Fibroblast of gingiva (primary cell): ENCODE measurements around the gene VSX1.

Source experiments
- DNase-seq: peaks from one replicate; pipeline ENCODE4 v3.0.0-alpha.2; 2011; ENCODE audit warnings: low read depth

Gene VSX1

DNA sequence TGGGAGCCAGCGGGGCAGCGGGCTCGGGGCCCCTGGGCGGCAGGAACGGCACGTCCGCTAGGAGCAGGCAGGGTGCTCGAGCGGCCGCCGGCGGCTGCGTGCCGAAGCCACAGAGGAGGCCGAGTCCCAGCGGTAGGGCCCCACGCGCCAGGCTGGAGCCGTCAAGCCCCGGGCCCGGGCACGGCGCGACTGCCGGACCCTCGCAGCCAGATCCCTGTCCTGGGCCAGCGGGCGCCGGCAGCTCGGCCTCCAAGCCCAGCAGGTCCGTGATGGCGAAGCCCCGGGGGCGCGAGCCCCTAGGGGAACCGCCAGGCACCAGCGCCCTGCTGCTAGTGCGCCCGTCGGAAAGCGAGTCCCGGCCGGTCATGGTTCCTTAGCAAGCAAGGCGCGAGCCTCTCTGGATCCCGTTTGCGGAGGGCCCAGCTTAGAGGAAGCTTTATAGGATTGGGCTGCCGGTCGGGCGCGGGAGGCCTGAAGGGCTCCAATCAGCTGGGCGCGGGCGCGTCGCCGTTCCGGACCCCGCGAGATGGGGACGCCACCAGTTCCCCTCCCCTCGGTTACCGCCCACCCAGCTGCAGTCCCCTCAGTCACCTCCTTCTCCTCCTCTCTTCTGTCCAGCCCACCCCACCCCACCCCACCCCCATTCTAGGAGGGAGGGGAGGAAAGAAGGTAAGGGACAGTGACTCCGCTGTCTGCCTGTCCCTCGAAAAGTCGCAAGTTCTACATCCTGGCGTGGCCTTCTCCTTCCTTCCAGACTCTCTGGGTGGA, at the start of gene VSX1:
VSX1 (minus strand) TSS at position 412 of the 768 bp plus-strand sequence; CDS start at position 367, 45 bp downstream.
- no peak for DNase-seq

DNA sequence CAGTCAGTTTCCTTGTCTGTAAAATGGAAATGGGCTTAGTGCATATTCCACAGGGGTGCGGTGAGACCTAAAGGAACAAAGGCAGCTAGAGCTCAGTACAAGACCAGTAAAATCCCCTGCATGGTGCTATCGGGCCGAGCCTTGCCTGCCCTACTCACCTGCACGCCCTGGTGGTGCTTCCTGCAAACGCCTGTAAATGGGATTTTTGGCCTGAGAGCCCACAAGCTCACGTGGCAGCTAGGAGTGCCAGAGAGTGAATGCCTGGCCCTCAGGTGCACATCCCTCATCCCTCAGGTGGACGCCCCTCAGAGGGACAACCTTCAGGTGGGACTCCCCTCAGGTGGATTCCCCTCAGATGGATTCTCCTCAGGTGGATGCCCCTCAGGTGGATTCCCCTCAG, 48.0 kb upstream of the VSX1 start:
- DNase-seq = no peak

DNA sequence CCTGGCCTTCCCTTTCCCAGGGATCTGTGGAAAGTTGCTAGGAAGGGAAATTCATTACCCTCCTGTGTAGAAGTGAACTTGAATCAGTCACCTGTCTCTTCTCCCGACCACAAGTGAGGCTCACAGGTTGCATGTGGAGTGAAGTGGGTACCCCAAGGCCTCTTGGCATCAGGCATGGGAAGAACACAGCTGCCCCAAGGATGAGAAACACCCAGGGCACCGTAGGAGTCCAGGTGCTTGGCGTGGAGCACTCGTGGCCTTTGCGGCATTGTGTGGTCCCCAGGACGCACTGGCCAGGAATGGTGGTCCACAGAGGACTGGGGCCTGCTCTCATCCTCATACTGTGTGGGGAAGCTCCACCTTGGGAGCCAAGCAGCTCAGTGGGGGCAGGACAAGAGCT, 47.5 kb upstream of the VSX1 start:
- DNase-seq = no peak

DNA sequence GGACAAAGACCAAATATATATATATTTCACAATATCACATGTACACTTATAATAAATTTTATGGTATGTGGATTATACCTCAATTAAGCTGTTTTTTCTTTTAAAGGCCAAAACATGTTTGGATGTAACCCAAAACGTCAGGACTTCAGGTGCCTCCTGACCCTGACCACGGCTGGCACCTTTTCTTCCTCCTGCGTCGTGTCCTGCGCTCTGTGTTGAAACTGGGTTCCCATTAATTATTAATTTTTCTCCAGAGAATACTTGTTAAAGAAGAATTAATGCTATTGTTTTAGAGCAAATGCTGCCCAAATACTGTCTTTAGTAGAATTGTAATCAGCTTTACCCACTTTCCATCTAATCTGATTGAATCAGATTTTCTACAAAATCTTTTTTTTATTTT, 46.7 kb upstream of the VSX1 start:
- no peak for DNase-seq

DNA sequence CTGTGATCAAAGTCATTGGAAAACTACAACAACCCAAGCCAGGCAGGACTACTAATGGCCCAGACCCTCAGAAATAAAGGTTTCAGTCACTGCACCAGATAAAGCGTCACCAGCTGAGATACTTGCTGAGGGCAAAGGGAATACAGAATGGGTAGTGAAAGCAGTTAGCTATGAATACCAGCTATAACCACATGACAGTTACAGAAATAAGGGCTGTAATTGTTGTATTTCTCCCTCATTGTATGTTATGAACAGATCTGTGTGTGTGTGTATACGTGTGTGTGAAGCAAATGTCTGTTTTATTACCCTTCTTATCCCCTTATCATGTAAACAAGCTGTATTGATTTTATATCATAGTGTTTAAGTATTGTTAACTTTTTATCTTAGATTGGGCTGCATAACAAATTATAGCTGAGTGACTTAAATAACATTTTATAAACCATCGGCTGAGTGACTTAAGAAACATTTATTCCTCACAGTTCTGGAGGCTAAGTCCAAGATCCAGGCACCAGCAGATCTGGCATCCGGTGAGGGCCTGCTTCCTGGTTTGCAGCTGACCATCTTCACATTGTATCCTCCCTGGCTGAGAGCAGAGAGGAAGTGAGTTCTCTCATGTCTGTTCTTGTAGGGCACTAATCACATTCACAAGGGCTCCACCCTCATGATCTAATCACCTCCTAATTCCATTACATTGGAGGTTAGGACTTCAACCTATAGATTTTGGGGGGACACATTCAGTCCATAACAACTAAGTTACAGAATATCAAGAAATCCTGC, 46.0 kb upstream of the VSX1 start:
- DNase-seq = no peak

DNA sequence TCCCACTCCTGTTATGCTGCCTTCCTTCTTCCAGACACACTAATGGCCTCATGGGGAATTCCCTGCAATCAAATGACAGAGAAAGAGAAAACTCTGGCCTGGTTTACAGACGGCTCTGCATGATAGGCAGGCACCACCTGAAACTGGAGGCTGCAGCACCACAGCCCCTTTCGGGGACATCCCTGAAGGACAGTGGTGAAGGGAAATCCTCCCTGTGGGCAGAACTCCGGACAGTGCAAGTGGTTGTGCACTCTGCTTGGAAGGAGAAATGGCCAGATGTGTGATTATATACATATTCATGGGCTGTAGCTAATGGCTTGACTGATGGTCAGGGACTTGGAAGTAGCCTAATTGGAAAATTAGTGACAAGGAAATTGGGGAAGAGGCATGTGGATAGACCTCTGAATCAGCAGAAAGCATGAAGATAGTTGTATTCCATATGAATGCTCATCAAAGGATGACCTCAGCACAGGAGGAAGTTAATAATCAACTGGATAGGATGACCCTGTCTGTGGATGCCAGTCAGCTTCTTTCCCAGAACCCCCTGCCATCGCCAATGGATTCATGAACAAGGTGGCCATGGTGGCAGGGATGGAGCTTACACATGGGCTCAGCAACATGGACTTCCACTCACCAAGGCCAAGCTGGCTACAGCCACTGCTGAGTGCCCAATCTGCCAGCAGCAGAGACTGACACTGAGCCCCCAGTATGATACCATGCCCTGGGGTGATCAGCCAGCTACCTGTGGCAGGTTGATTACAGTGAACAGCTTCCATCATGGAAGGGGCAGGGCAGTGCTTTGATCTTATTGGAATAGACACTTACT, 44.5 kb upstream of the VSX1 start:
- DNase-seq = no peak

DNA sequence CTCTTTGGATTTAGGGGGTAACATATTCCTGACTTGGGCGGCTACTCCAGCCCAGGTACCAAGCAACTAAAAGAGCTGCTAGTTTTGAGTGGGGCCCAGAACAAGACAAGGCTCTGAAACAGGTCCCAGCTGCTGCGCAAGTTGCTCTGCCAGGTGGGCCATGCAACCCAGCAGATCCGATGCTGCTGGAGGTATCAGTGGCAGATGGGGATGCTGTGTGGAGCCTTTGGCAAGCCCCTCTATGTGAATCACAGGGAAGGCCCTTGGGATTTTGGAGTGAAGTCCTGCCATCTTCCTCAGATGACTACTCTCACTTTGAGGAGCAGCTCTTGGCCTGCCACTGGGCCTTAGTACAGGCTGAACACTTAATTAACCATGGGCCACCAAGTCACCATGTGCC, 43.7 kb upstream of the VSX1 start:
- no peak for DNase-seq

DNA sequence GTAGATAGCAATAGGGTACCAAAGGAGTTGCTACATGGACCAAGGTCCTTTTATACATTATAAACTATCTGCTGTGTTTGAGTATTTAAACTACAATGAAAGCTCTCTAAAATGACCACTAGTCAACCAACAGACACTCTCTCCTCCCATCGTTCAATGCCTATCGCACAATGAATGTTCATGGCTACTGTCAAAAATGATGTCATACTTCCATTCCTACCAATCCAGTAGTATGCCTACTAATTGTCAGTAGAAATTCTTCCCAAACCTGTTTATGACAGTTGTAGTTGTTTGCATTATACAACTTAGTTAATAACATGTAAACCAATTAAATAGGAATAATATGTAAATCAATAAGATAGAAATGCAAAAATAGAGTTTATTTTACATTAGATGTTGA, 39.0 kb upstream of the VSX1 start:
- no peak for DNase-seq

DNA sequence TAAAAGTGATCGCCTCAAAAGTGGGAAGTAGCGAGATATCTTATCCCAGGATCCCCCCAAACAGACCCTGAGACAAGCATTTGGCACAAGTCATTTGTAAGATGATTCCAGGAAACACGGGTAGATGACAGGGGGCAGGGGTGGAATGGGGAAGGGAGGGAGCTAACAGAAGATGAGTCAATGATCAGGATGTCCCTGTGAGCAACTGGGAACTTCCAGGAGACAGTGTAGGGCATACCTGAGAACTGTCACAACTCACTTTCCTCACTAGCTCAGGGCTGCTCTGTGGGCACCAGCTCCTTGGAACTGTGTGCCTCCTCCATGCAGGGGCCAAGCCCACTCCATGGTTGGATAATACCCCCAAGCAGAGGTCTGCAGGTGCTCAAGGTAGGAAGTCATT, 38.5 kb upstream of the VSX1 start:
- DNase-seq = no peak

DNA sequence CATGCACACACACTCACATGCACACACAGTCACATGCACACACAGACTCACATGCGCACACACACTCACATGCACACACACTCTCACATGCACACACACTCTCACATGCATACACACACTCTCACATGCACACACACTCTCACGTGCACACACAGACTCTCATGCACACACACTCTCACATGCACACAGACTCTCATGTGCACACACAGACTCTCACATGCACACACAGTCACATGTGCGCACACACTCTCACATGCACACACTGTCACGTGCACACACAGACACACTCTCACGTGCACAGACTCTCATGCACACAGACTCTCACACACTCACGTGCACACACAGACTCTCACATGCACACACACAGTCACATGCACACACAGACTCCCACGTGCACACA, 36.6 kb upstream of the VSX1 start:
- no peak for DNase-seq

DNA sequence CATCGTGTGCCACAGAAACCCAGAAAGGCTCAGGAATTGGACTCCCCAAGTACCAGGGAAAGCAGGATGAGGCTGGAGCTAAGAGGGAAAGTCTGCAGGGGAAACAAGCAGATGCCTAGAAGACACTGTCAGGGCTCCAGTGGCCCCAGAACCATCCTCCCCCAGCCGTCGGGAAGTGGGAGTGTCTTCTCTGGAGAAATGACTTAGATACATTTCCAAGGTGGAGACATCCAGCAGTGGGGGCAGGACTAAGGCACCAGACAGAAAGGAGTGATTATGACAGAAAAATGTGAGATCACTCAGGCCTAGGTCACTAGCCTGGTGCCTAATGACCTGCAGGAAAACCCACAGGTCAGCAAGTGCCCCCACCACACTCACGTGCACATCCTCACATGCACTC, 36.0 kb upstream of the VSX1 start:
- no peak for DNase-seq

DNA sequence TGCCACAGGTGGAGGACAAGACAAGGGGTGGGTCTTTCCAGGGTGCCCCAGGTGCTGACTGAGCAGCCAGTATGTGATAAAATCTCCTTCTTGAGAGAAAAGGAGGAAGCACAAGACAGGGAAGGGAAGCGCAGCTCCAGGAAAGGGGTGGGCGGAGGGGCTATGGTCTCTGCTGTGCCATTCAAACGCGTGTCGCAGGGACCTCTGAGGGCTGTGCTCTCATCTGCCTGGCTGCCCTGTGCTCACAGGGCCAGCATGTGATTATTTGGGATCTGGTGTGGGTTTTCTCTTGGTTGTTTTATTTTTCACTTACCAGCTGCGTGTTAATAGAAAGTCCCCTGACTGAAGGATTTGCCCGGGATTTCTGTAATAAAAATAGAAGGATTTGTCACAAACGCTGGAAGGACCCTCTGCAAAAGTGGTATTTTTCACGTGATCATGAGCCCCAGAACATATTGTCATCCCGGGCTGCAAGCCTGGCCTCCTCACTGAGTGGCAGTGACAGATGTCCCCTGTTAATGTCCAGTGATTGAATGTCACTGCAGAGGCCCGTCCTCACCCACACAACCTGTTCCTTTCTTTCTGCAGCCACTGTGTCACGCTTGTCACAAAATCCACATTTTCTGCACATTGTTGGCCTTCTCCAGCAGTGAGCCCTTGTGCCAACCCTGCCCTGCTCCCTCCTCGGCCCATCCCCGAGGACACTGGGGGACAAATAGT, 35.0 kb upstream of the VSX1 start:
- DNase-seq = no peak

DNA sequence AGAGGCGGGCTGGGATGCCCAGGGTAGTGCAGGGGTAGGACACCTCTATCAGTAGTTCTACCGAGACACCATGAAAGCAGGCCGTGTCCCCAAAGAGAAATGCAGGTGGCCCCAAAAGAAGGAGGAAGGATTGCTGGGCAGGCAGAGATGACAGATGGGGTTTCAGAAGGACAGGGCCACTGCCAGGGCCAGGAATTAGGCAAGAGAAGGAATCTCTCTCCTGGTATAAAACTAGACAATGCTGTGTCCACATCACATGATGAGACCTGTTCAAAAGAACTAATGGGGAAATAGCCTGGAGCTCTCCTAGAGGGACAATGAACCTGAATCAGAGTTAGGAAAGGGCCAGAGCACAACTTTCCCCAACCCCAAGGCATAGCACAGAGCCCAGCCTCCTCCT, 21.6 kb upstream of the VSX1 start:
- no peak for DNase-seq

DNA sequence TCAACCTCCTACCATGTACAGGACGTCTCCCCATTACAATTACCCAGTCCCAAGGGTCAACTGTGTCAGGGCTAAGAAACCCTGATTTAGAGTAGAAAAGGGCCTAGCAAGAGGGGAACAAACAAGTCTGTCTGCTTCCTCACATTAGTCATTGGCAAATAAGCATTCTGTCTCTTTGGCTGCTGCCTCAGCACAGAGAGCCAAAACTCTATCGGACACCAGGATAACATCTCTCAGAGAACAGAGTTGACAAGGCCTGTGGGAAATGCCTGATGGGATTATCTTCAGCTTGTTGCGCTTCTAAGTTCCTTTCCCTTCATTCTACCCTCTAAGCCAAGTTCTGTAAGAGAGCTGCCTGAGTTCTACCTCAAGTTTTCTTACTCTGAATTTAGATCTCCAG, 19.0 kb upstream of the VSX1 start:
- no peak for DNase-seq

DNA sequence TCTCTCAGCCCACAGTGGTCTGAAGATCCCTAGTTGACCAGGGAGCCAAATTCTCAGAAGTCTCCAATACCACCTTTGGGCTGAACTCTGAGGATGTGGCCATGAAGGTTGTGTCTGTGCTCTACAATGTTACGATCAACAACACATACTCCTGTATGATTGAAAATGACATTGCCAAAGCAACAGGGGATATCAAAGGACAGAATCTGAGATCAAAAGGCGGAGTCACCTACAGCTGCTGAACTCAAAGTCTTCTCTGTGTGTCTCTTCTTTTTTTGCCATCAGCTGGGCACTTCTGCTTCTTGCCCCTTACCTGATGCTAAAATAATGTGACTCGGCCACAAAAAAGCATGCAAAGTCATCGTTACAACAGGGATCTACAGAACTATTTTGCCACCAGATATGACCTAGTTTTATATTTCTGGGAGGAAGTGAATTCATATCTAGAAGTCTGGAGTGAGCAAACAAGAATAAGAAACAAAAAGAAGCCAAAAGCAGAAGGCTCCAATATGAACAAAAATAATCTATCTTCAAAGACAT, 17.7 kb upstream of the VSX1 start:
- no peak for DNase-seq

DNA sequence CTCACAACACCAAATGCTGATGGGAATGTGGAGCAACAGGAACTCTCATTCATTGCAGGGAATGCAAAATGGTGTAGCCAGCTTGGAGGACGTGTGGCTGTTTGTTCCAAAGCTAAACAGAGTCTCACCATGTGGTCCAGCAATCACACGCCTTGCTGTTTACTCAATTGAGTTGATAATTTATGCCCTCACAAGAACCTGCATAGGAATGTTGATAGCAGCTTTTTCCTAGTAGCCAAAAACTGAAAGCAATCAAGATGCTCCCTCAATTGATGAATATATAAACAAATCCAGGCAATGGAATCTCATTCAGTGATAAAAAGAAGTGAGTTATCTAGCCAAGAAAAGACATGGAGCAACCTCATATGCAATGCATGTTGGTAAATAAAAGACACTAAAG, 15.6 kb upstream of the VSX1 start:
- no peak for DNase-seq

DNA sequence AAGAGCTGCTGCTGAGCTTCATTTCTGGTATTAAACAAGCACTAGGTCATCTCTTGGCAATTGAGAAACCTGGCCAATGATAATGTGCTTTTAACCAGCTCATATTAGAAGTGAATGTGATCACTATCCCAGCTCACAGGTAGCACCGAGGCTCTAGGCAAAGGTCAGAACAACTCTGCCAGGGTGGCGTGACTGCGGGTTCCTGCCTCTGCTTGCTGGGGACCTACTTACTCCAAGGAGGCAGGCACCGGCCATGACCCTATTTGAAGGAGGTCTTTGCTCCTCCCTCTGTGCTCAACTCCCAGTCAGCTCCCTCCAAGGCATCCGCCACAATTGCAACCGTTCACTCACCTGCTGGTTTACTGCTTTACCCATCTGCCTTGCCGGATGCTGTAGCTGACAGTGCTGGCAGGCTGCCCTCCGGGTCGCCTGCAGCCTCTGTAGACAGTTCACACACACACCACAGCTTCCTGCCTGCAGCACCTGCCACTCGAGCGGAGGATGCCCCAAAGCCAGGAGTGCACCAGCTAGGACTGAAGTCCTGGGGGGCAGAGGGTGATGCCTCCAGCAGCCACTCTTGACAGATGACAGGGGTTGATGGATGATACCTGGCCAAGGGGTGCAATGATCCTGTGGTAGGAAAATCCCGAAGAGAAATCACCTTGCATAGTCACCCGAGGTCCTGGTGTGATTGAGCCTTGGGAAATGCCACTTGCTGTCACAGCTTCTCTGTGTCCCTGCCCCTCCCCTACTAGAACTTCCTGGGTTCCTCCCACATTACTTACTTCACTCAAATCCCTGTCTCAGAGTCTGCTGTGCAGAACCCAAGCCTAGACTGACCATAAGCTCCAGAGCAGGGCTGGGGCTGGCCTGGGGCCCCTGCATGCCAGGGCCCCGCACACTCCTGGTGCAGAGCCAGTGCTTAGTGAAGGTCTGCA, 8.8 kb upstream of the VSX1 start:
- no peak for DNase-seq

DNA sequence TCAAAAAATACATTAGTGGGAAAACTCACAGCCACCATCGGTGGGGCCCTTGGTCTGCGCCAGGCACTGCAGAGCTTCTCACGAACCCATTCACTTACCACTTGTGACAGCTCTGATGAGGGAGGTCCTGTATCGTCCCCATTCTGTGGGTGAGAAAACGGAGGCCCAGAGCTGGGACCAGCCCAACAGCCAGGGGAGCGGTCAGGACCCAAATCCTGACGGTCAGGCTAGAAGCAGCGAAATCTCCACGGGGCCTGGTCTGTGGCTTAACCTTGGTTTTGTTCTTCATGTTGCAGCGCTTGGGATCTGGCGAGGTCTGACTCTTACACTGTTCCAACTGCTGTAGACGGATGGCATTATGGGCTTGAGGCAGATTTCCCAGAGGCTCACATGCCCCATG, 7.7 kb upstream of the VSX1 start:
- no peak for DNase-seq

DNA sequence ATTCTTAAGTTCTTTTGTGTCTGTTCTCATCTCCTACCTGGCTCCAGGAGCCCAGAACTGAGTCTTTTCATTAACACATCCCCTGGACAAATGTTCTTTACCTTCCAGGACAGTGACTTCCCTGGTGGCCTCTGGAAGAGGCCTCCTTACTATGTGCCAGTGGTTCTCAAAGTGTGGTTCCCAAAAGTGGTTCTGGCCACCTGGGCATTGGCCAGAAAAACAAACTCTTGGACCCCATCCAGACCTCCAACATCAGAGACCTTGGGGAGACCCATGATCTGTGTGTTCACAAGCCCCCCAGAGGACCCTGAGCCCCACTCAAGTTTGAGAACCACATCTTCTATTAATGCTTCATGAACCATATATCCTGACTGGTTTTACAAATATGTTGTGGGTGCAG, 7.2 kb upstream of the VSX1 start:
- DNase-seq = no peak

DNA sequence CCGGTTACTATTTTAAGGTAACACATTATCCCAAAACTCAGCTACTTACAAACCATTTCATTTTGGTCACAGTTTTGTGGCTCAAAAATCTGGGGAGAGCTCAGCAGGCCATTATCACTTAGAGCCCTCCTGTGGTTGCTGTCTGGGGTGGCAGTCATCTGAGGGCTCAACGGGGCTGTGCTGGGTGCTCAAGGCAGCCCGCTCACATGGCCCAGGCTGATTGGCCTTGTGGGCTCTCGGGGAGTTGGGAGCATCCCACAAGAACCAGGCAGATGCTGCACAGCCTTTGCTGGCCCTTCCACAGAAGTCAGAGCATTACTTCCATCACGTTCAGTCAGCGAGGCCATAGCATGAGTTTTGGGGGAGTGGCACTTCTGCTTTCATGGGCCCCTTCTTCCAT, 6.3 kb upstream of the VSX1 start:
- DNase-seq = no peak
